OCI-LY1 (cell line): Measurements from ENCODE around the gene SMIM24.

Source experiments
- CTCF ChIP-seq: fragments of 200-600 bp; sonication (generic), shearing (Covaris generic); IDR thresholded peaks from 2 replicates; pipeline ENCODE4 v1.5.1; 2017; ENCODE audit warnings: mild to moderate bottlenecking, antibody characterized with exemption, low read length, moderate library complexity, mixed read lengths
- EZH2 ChIP-seq: fragments of 200-600 bp; sonication (generic), shearing (Covaris generic); IDR thresholded peaks from 2 replicates; pipeline ENCODE4 v1.8.0; 2017; ENCODE audit warnings: borderline replicate concordance, mixed run types, mild to moderate bottlenecking, antibody characterized with exemption, low read length, moderate library complexity, mixed read lengths

GRCh38 chr19:3441089-3441985, 39.0 kb downstream of the SMIM24 start:
- TF ChIP-seq CTCF (no peak), EZH2 (no peak)
